ENCODE data around the gene DIDO1. TPM values are rescaled to one million over a fixed set of nuclear protein-coding genes. Genes with fewer than 3 reads are reported as not detected.

Gene DIDO1
- total and polyA plus RNA-seq, 5 donors, result 23.3 to 42.5 (median 39.0) TPM

DNA sequence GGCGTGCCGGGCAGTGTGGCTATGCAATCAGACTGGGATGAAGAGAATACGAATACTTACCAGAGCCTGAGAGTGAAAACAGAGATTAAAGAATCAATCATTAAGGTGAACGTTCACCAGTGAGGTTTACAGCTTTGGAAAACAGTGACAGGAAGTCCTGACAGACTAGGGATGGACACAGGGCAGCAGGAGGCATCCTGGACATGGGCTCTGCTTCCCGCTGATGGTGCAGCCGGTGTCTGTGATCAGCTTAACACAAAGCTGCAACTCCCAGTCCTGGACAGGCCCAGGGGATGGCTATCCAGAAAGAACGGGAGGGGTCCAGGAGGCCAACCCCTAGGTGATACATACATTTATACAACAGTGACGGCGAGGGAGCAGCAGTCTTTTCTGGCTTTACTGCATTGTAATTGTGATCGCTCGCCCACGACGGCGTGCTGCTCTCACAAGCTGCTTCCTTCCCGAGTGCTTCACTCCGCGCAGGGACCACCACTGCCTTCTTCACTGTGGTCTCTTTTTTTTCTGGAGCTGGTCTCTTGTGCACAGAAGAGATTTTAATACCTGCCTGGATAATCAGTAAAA, 20.7 kb downstream of the DIDO1 start:
- no peak for ATAC-seq
- WGBS, result 89% methylated on average over 17 of the region's 17 CpGs

GRCh38 chr20:62902926-62903615, 23.2 kb downstream of the DIDO1 start:
- Histone ChIP-seq H3K9me3 (ENCODE audit: control insufficient read depth, low read length) (no peaks in the 10 kb centered on the region), H3K27ac (ENCODE audit: low read length) (no peak overlapping the region), H3K4me3 (ENCODE audit: low read length) (no peak overlapping the region), H3K27me3 (ENCODE audit: control insufficient read depth, insufficient read depth) (no peaks in the 10 kb centered on the region), H3K4me1 (ENCODE audit: control insufficient read depth, insufficient read depth, low read length) (no peaks in the 10 kb centered on the region)
- DNase-seq, result no peak
- intact Hi-C loops (cut with DNase I), result no loop called here
- ATAC-seq, result no peak
- 73% methylated on average over 7 of the region's 7 CpGs for WGBS

More for the DNA sequence above, 20.7 kb downstream of the DIDO1 start:
- intact Hi-C loops (cut with DNase I), result no loop called here
- no peak for DNase-seq
- Histone ChIP-seq H3K27me3 (ENCODE audit: control insufficient read depth, insufficient read depth) (no peaks in the 10 kb centered on the region), H3K27ac (ENCODE audit: low read length) (no peak overlapping the region), H3K9me3 (ENCODE audit: control insufficient read depth, low read length) (no peaks in the 10 kb centered on the region), H3K4me3 (ENCODE audit: low read length) (no peak overlapping the region), H3K4me1 (ENCODE audit: control insufficient read depth, insufficient read depth, low read length) (no peaks in the 10 kb centered on the region)

DNA sequence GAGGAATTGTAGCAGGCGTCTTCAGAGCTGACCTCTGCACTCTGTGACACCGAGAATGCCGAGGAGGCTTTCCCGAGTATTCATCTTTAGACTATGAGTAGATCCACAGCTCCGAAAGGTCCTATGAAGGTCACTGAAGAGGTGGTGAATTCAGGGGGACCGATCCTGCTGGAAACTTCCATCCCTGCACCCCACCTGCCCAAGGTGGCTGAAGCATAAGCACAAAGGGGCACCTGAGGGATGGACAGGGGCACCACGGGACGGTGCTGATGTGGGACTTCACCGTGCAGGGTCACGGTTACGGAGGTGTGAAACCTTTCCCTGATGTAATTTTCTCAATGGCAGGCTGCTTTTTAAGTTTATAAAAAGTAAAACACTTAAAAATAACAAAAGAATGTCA, 24.4 kb downstream of the DIDO1 start:
- DNase-seq, result no peak
- Histone ChIP-seq H3K4me1 (ENCODE audit: control insufficient read depth, insufficient read depth, low read length) (no peaks in the 10 kb centered on the region), H3K4me3 (ENCODE audit: low read length) (no peak overlapping the region), H3K27ac (ENCODE audit: low read length) (no peak overlapping the region), H3K27me3 (ENCODE audit: control insufficient read depth, insufficient read depth) (no peaks in the 10 kb centered on the region), H3K9me3 (ENCODE audit: control insufficient read depth, low read length) (no peaks in the 10 kb centered on the region)
- WGBS, result 86% methylated on average over 11 of the region's 11 CpGs
- no peak for ATAC-seq
- intact Hi-C loops (cut with DNase I), result no loop called here

- peak in 1 of 2 donors; percentile 4 for ATAC-seq
- intact Hi-C loops (cut with DNase I), result no loop called here
- no peak overlapping the region for H3K4me3 ChIP-seq (ENCODE audit: low read length)
- DNase-seq, result no peak
- 53% methylated on average over 20 of the region's 20 CpGs for WGBS
- H3K9me3 ChIP-seq (ENCODE audit: control insufficient read depth, low read length), result no peaks in the 10 kb centered on the region
- no peaks in the 10 kb centered on the region for H3K27me3 ChIP-seq (ENCODE audit: control insufficient read depth, insufficient read depth)
- no peaks in the 10 kb centered on the region for H3K4me1 ChIP-seq (ENCODE audit: control insufficient read depth, insufficient read depth, low read length)
- H3K27ac ChIP-seq (ENCODE audit: low read length), result no peak overlapping the region
Observed at GRCh38 chr20:62900692-62901584, 25.4 kb downstream of the DIDO1 start.

DNA sequence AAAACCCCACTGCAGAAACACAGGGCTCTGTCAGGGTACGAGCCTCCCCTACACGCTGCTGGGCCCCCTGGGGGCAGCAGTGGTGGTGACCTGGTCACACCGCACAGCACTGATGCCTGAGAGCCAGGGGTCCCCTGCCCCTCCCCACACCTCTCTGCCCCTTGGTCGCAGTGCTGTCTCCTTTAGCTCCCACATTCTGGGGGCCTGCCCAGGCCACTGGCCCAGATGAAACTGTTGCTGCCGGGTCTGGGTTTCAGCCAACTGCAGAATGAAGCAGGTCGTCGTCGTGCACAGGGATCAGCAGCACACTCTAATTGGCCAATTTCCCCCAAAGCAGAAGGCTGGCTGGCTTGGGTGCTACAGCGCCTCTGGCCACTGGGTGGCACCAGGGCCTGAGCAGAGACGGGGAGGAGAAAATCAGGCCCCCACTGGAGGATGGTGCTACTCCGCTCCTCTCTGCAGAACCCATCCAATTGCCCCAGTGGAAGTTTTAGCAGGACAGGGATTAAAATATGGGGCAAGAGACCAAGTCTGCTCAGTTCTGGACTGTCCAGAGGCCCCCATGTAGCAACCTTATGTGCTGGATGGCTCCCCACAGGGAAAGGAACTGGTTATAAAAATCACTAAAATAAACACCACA, 26.1 kb downstream of the DIDO1 start:
- peak; percentile 72 to 90 (median 89) for DNase-seq
- Histone ChIP-seq H3K4me1 (ENCODE audit: control insufficient read depth, insufficient read depth, low read length) (no peaks in the 10 kb centered on the region), H3K27me3 (ENCODE audit: control insufficient read depth, insufficient read depth) (no peaks in the 10 kb centered on the region), H3K27ac (ENCODE audit: low read length) (no peak overlapping the region), H3K9me3 (ENCODE audit: control insufficient read depth, low read length) (no peaks in the 10 kb centered on the region), H3K4me3 (ENCODE audit: low read length) (no peak overlapping the region)
- intact Hi-C loops (cut with DNase I), result no loop called here
- peak; percentile 92 to 93 for ATAC-seq
- 1% methylated on average over 11 of the region's 11 CpGs for WGBS

DNA sequence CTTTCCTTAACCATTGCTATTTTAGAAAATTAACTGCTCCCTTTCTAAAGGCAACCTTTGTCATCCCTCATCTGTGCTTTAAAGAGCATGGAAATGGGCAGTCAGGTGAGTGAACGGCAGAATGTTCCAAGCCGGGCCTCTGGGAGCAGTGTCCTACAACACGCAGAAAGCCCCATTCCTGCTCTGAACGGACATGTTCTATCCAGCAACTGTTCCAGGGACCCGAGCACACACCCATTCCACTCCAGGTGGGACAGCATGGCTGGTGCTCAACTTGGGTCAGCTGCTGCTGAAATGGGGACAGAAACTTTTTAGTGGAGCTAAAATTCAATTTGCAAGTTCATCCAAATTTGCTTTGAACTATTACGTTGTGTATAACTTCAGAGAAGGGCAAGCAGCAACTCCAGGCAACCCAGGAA, 26.7 kb downstream of the DIDO1 start:
- 4% methylated on average over 6 of the region's 6 CpGs for WGBS
- Histone ChIP-seq H3K4me3 (ENCODE audit: low read length) (no peak overlapping the region), H3K9me3 (ENCODE audit: control insufficient read depth, low read length) (no peaks in the 10 kb centered on the region), H3K27me3 (ENCODE audit: control insufficient read depth, insufficient read depth) (no peaks in the 10 kb centered on the region), H3K4me1 (ENCODE audit: control insufficient read depth, insufficient read depth, low read length) (no peaks in the 10 kb centered on the region), H3K27ac (ENCODE audit: low read length) (no peak overlapping the region)
- intact Hi-C loops (cut with DNase I), result loop anchor here in 2 of 4 donors (5.0 to 10.0 kb wide), 2 partner anchors 45 to 108 kb away; partner anchors contain the start of gene BHLHE23 (in 1 of the 2)
- ATAC-seq (peak; percentile 55 to 60), DNase-seq (peak in 1 of 3 donors; percentile 55)

- Histone ChIP-seq H3K9me3 (ENCODE audit: control insufficient read depth, low read length) (no peaks in the 10 kb centered on the region), H3K4me3 (ENCODE audit: low read length) (no peak overlapping the region), H3K4me1 (ENCODE audit: control insufficient read depth, insufficient read depth, low read length) (no peaks in the 10 kb centered on the region), H3K27ac (ENCODE audit: low read length) (no peak overlapping the region), H3K27me3 (ENCODE audit: control insufficient read depth, insufficient read depth) (no peaks in the 10 kb centered on the region)
- ATAC-seq, result no peak
- WGBS, result 34% methylated on average over 16 of the region's 16 CpGs
- intact Hi-C loops (cut with DNase I), result loop anchor here in 2 of 4 donors (5.0 to 10.0 kb wide), 2 partner anchors 46 to 108 kb away; partner anchors contain the start of gene BHLHE23 (in 1 of the 2)
- no peak for DNase-seq
Observed at GRCh38 chr20:62898970-62899632, 27.2 kb downstream of the DIDO1 start.

- H3K4me1 ChIP-seq (ENCODE audit: control insufficient read depth, insufficient read depth, low read length), result no peaks in the 10 kb centered on the region
- intact Hi-C loops (cut with DNase I), result loop anchor here in 2 of 4 donors (5.0 to 10.0 kb wide), 2 partner anchors 46 to 109 kb away; partner anchors contain the start of gene BHLHE23 (in 1 of the 2)
- H3K27me3 ChIP-seq (ENCODE audit: control insufficient read depth, insufficient read depth), result no peaks in the 10 kb centered on the region
- H3K4me3 ChIP-seq (ENCODE audit: low read length), result no peak overlapping the region
- H3K27ac ChIP-seq (ENCODE audit: low read length), result no peak overlapping the region
- ATAC-seq (no peak), DNase-seq (no peak)
- 74% methylated on average over 16 of the region's 16 CpGs for WGBS
- no peaks in the 10 kb centered on the region for H3K9me3 ChIP-seq (ENCODE audit: control insufficient read depth, low read length)
Observed at GRCh38 chr20:62898093-62898964, 28.0 kb downstream of the DIDO1 start.

GRCh38 chr20:62897666-62898065, 28.6 kb downstream of the DIDO1 start:
- H3K4me1 ChIP-seq (ENCODE audit: control insufficient read depth, insufficient read depth, low read length), result no peaks in the 10 kb centered on the region
- ATAC-seq (no peak), DNase-seq (no peak)
- no peaks in the 10 kb centered on the region for H3K27me3 ChIP-seq (ENCODE audit: control insufficient read depth, insufficient read depth)
- H3K9me3 ChIP-seq (ENCODE audit: control insufficient read depth, low read length), result no peaks in the 10 kb centered on the region
- H3K4me3 ChIP-seq (ENCODE audit: low read length), result no peak overlapping the region
- intact Hi-C loops (cut with DNase I), result loop anchor here in 2 of 4 donors (5.0 to 10.0 kb wide), 2 partner anchors 47 to 110 kb away; partner anchors contain the start of gene BHLHE23 (in 1 of the 2)
- WGBS, result 66% methylated on average over 11 of the region's 11 CpGs
- no peak overlapping the region for H3K27ac ChIP-seq (ENCODE audit: low read length)

All from right cardiac atrium (tissue), 5 donors.